NCI-H69 (cell line): Measurements from ENCODE around the gene CPO.

ENCODE experiments used
- DNase-seq: peaks from one replicate; lab custom pipeline; 2025; lab: John Stamatoyannopoulos, UW

Gene CPO

DNA sequence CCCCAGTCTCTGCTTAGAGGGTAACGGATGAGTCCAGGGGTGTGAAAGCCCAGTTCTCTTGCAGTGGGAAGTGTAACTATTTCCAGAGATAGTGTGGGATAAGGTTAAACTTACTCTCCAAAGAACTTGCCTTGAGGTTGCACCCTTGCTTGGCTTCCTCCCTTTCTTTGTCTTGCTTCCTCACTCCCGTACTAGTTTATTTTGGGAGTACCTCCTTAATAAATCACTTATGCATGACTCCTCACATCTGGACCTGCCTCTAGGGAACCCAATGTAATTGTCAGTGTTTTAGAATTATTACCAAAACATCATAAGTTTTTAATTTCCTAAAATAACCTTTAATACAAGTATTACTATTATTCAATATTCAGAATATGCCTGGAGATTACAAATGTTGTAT lies 35.2 kb downstream of the CPO start:
- no peak for DNase-seq

DNA sequence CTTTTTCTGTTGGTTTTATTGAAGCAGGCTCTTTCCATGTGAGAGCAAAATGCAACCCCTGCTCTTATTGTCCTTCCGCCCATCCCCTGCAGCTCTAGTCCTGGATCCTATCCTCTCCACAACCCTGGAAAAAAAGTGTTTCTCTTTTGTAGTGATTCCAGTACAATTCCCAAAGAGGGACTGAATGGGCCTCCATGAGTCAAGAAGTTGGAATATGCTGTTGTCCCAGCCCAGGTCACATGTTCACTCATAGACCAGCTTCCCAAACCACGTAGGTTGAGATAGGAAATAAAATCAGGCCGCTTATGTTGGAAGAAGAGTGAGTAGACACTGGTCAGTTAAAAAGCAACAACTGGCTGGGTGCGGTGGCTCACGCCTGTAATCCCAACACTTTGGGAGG lies 39.4 kb downstream of the CPO start:
- no peak for DNase-seq

DNA sequence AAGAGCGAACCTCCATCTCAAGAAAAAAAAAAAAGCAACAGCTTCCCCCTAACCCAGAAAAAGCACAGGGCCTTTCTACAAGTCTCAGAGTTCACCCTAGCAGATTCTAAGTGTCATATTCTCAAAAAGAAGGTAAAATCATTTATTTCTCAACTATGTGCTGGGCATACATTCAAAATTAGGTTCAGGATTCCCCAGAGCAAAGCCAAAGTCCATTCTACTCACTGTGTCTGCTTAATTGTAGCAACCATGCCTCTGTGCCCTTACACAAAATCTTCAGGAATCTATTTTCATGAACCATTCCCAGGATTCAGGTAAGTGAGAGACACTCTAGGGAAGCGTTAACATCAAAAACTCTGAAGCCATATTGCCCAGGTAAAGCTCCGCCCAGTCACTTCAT lies 40.0 kb downstream of the CPO start:
- DNase-seq, result no peak

DNA sequence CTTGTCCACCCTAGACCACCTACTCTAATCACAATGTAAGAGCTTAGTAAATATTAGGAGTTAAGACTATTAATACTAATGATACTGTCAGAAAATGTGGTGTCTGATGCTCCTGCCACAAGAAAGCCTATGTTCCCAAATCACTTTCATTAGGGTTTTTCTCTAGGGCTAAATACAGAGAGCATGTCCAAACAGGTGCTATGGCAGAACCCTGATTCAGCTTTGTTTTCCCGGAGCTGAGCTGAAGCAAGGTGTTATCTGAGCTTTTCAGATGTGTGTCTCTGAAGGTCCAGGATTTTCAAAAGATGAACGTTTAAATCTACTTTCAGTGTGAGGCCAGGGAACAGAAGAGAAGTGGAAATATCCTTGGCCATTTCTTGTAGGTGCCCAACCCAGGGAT lies 40.6 kb downstream of the CPO start:
- no peak for DNase-seq

DNA sequence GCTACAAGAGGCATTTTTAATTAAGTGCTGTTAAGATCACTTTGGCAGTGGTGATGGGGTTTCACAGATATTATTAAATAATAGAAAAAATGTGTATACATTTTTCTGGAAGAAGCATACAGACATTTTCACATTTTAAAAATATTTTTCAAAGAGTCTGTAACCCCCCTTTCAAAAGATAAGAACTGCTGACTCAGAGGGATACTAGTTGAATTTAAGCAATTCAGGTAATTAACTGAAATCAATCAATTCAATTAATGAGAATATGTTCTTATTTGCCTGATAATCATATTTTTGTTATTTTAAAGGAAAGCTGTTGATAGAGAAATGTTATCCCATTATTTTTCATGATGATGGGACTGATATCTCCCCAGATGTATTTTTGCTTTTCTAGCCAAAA lies 41.1 kb downstream of the CPO start:
- no peak for DNase-seq

DNA sequence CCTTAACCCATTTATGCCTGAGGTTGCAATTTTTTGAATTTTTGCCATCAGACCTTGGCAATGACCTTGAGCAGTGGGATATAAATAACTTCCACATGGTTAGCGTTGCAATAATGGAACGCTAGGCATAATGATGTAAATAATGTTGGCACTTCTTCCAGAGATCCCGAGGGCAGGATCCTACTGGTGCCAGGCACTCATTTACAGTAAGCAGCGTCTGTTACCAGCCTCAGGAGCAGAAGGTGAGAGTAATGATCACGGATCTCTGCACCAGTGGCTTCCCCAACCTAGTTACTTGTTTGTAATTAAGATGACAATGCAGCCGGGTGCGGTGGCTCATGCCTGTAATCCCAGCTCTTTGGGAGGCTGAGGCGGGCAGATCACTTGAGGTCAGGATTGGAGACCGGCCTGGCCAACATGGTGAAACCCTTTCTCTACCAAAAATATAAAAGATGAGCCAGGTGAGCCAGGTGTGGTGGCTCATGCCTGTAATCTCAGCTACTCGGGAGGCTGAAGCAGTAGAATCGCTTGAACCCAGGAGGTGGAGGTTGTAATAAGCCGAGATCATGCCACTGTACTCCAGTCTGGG lies 41.9 kb downstream of the CPO start:
- peak; percentile 2 for DNase-seq

DNA sequence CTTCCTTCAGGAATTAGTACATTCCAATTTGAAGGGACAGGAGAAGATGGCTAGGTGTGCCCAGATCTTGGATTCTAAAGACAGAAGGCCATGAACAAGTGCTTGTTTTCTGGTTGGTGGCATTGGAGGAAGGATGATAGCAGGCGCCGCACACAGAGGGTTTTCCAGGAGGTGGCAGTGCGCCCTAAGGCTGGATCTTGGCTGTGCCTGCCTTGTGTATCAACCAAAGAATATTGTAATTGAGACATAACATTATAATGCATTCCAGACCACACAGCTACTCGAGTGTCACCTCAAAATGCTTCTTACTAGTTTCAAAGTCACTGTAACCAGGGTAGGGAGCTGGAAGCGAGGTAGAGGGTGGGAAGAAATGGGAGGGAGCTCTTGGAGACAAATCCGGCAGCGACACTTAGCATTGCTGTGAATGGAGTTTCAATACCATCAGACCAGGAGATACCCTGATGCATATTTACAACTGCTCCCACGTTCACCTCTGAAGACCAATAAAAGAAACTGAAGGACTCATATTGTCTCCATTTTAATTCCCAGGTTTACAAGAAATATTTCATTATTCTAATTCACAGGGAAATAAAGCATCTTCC lies 42.5 kb downstream of the CPO start:
- DNase-seq, result peak; percentile 75

DNA sequence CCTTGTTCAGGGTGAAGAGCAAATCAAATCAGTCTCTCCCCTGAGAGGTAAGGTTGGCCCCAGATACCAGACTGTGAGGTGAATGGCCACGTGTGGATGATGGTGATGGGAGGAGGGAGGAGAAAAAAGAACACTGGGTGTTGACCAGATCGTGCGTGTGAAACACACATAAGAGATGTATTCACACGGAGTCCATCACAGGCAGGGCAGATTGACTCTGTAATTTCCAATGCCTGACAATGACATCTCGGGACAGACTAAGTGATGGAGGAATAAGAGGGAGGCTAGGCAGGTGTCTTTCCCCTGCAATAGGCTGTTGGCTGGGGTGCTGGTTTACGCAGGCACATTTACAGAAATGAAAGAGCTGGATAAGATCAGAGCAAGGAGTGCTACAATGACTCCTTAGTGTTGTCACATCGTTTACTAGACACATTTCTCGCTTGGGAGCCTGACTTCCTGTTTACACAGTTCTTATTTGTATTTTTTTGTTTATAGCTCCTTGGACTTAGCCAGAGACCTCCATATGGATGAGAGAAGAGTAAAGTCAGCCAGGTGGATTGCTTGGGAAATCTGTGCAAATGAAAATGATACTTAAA lies 43.1 kb downstream of the CPO start:
- DNase-seq, result peak; percentile 36

DNA sequence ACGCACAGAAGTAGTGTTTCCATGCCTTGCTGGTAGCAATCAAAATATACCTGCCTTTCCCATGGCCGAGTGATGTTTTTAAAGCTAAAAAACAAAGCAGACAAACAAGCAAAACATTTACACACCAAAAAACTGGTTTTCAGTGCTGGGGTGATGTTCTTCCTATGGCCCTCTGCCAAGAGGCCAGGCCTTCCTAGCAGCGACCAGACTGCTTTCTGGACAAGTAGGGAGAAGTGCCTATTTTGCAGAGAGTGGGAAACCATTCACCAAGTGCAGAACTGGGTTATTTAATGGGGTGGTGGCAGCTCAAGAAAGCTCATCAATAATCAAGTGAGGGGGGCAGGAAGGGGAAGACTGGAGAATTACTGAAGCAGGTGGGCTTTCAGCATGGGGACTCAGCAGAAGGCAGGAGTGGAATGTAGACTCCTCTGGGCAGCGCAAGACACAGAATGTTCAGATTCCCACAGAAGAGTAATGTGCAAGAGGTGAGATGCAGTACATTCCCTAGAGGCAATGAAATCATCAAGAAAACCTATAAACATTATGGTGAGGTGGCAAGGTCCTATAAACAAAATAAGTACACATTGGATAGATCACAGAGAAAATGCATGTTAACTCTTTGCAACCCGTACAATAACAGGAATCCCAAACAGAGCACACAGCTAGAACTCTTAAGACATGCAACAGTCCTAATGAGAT lies 44.0 kb downstream of the CPO start:
- peak; percentile 32 for DNase-seq

DNA sequence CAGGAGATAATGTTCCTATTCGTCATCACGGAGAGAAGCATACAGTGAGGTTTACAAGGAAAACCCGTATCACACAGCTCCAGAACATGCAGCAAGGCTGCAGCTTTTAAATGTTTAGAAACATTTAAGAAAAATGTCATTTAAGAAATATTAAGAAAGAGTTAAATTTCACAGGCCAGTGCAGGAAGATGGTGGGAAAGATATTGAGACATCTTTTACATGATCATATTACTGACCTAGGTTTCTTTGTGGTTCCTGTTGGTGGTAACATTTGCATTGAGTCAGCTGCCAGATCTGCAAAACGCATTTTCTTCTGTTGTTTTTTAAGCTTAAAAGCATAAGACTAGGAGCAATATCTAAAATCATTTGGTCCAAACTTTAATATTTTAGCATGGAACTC lies 44.9 kb downstream of the CPO start:
- no peak for DNase-seq

DNA sequence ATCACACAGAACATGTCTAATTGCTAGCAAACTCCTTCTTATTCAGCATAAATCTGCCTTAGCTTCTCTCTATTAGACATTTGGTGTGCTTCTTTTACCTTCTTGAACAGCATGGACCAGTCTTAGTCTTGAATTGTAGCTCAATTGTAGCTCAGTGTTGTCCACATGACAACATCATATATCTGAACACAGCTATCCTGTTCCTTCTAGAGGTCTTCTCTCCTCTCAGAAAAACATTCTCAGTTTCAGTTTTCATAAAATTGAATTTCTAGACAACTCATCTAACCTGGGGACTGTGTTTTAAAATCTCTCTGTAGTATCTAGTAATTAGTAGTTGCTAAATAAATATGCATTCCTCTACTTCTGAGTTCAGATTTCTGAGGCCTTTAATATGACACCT lies 47.6 kb downstream of the CPO start:
- DNase-seq, result no peak

DNA sequence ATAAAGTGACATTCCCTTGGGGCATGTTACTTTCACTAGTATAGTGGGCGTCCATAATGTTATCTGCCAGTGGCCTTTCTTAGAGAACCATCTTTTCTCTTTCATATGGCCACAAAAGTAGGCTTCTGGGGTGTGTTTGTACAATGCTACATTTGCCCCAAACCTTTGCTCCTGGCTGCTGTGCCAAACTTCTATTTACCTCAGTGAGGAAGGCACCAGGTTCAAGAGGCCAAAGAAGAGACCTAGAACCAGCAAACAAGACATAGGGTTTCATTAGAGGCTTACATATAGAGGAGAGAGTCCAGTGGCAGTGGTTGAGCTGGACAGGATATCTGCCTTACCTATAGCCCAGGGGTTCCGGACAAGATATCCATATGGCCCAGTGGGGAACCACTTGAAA lies 48.5 kb downstream of the CPO start:
- DNase-seq, result no peak

DNA sequence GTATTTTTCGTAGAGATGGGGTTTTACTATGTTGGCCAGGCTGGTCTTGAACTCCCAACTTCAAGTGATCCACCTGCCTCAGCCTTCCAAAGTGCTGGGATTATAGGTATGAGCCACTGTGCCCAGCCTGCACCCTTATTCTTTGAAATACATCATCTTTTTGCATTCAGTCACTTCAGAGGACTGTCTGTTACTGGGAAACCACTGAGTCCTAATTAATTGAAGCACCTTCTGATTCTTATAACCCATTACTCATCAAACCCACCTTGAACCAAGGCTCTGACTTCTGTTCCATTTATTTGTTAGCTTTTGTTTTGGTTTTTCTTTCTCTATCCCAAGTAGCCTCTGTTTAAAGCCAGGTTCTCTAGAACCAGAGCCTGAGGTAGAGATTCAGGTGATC lies 49.6 kb downstream of the CPO start:
- DNase-seq, result no peak

DNA sequence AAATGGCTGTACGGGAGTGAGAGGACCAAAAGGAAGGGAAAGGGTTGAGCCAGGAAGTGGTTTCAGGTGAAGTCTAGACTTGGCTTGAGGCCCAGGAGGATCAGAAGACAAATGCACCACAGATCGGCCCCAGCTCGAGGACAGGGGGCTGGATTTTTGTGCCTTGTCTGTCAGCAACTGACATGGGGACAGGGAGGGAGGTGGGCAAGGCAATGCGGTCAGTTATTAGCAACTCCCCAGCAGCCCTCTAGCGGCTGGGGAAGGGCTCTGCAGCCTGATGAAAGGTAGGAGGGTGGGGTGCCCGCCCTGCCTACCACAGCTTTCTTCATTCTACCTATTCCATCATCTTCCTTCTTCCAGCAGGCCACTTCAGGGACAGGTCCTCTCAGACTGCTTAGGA lies 50.0 kb downstream of the CPO start:
- peak; percentile 81 for DNase-seq

DNA sequence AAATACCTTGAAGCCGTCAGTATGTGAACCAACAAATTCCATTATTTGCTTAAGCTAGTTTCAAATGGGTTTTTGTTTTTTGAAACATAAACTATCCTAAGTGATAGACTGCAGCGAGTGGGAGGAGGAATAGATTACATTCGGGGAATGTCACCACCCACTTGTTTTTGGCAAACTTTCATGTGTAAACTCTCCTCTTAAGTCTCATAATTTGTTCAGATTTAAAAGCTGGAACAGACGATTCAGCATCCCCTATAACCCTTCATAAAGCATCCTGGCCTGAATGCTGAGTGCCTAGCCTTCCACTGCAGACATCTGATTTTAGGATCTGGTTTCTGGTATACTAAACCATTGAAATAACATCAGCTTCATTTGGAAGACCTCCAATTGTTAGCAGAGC lies 51.0 kb downstream of the CPO start:
- no peak for DNase-seq

DNA sequence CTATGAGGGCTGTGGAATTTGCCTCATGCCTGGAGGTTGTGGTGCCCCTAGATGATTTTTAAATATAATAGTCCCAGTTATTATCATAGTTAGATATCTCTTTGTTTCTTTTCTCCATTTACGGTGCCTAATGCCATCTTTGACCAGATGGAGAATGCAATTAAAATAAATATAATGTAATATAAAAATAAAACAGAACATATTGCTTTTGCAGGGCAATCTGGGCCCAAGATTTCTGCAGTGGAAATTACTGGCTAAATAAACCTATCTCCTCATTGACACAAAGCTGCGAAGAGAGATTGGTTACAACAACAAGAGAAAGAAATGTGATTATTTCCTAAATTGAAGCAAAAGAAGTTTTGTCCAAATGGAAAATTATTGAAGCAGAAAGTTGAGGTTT lies 51.8 kb downstream of the CPO start:
- no peak for DNase-seq

DNA sequence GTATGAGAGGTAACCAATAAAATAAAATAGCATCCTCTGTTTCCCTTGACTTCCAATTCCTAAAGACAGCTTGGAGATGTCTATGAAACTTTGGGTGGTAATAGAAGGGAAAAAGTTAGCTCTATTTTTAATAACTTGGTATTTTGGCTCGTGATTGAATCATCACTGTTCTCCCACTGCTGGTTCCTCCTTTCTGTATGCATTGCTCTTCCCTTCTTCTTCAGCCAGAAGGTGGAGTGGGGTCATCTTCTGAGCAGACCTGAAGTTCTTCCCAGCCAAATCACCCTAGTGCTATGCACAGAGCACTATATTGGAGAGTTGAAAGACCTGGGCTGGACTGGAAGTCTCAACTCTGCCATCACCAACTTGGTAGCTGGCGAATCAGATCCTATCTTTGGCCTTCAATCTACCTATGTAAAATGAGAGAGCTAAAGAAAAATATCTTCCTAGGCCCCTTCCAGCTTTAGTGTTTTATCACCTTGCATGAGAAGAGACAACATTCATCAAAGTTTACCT lies 54.1 kb downstream of the CPO start:
- DNase-seq, result no peak

DNA sequence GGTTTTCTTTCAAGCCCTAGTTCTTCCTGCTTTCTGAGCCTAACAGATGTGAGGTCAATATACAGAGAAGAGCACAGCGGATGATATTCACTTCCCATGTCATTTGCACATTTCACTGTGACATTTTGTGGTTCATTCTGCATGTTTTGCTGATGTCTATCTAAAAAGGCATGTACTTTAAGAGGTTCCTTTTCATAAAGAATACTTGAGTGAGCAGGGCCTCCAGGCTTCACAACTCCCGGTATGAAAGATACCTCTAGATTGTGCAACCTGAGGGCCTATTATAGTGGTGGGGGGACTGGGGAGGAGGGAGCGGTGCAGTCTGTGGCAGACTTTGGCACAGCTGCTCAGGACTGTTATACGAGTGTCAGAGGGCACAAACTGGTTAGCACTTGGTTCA lies 54.6 kb downstream of the CPO start:
- DNase-seq, result peak; percentile 8

DNA sequence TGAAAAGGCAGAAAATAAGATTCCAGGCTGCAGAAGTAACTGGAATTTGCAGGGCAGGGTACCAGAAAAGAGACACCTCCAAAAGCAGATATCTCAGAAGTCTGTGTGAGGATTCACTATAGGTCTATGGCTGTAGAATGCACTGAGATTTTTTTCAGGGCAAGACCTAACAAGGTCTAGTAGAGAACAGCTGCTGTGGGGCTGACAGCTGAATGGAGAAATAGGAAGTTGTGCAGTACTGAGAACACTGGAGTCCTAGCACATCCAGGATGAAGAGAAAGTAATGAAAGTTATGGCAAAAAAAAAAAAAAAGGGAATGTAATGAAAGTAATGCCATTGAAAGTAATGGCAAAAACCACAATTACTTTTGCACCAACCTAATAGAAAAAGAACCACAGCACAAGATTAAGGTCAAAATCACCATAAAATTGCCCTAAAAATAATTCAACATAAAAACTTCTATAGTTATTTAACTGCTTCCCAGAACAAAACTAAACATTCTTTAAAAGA lies 57.3 kb downstream of the CPO start:
- DNase-seq, result no peak

DNA sequence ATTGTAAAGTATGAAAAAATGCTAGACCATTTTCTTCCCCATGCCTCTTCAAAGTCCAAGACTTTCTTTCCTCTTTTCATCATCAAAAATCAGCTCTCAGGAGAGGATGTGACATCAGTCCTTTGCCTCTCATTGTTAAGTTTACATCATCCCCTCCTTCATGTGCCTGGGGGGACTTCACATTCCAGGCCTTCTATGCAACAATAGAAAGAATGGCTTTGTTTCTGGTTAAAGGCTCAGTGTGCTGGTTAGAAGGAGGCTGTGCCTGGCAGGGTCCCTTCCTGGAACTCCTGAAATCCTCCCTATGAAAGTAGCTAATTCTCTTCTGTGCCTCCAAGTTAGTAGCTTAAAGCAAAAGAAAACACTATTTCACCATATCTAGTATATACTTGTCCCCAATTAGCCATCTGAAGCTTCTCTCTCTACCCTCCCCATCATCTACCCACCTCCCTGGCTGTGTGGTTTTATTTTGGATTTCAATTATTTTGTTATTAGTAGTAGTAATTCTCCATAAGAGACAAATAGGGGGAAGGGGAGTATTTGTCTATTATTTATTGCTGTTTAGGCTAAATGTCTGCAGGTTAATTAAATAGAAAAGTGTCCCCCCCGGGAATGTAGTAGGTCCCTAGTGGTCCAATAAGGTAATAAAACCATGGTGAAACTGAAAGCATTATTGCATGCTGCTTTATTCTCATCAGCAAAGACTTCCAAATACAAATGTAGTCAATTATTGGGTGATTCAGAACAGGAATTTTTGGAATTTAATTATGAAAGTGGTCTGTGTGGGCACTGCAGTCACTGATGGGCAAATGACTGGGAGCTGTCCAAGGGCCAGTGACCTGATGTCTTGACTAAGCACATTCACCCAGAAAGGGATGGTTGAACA lies 69.0 kb downstream of the CPO start:
- peak; percentile 2 for DNase-seq

DNA sequence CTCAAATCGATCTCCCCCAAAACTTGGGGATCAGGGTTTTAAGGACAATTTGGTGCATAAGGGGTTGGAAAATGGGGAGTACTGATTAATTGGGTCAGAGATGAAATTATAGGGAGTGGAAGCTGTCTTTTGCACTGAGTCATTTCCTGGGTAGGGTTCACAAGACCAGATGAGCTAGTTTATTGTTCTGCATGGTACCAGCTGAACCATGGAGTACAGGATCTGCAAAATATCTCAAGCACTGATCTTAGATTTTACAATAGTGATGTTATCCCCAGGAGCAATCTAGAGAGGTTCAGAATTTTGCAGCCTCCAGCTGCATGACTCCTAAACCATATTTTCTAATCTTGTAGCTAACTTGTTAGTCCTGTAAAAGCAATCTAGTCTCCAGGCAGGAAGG lies 73.1 kb downstream of the CPO start:
- DNase-seq, result no peak

DNA sequence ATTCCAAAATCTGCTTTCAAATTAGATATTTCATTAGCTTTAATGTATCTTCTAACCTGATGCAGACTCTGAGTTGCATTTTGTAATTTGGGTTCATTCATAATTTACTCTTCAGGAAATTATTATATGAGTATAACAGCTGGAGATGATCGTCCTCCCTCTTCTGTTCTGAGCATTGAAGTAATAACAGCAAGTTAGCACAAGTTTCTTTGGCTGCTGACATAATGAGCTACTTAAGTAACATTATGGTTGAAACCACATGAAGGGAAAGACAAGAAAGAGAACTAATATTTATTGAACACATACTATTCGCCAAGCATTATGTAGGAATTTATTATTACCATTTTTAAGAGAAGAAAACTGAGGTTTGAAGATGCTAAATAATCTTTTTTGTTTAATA lies 75.1 kb downstream of the CPO start:
- DNase-seq, result no peak
